ENCODE measurements around the gene VWA2.

Gene VWA2, protein sequence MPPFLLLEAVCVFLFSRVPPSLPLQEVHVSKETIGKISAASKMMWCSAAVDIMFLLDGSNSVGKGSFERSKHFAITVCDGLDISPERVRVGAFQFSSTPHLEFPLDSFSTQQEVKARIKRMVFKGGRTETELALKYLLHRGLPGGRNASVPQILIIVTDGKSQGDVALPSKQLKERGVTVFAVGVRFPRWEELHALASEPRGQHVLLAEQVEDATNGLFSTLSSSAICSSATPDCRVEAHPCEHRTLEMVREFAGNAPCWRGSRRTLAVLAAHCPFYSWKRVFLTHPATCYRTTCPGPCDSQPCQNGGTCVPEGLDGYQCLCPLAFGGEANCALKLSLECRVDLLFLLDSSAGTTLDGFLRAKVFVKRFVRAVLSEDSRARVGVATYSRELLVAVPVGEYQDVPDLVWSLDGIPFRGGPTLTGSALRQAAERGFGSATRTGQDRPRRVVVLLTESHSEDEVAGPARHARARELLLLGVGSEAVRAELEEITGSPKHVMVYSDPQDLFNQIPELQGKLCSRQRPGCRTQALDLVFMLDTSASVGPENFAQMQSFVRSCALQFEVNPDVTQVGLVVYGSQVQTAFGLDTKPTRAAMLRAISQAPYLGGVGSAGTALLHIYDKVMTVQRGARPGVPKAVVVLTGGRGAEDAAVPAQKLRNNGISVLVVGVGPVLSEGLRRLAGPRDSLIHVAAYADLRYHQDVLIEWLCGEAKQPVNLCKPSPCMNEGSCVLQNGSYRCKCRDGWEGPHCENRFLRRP
- total RNA-seq: 0 to 0.11 (median 0) reads per million in 3 experiments

DNA sequence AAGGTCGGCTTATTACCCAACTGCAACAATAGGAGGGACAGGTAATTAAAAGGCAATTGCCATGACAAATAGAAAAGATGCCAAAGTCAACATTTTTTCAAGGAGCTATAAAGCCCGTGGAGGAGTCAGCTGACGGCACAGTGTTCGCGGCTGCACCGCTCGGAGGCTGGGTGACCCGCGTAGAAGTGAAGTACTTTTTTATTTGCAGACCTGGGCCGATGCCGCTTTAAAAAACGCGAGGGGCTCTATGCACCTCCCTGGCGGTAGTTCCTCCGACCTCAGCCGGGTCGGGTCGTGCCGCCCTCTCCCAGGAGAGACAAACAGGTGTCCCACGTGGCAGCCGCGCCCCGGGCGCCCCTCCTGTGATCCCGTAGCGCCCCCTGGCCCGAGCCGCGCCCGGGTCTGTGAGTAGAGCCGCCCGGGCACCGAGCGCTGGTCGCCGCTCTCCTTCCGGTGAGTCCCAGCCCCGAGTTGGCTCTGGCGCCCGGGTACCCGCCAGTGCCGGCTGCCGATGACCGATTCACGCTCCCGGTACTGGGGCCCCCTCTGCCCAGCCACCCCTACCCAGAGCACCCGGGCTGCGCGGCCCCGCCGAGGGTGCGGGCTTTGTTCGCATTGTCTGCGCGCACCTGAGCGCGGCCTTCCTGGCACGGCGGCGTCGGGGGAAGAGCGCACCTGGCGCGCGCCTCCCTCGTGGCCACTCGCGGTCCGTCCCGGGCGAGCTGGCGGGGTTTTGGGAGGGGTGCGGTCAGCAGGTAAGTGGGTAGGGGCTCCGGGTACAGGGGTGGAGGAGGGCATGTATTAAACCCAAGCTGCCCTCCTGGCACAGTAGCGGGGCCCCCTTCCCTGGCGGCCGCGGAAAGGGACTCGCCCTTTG, at the start of gene VWA2:
Gene VWA2, plus strand, starts transcription at position 138 of the 877 bp plus-strand sequence. CDS start 9,460 bp downstream, outside the sequence.
- no peak for DNase-seq

DNA sequence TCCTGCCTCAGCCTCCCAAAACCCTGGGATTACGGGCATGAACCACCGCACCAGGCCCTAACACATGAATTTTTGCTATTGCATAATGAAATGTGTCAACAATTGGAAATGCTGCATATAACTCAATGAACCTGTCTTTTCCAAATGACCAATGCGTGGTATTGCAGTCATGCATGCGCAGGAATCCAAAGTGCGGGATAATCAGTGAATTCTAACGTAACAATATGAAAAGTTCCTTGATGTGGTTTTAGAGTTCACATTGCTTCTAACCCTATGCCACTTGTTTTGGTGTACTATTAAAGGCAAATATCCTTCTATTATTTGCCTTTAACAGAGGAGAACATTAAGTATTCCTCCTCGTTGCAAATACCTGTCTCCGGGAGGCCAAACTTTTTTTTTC, 49.4 kb upstream of the VWA2 start:
- DNase-seq: no peak

DNA sequence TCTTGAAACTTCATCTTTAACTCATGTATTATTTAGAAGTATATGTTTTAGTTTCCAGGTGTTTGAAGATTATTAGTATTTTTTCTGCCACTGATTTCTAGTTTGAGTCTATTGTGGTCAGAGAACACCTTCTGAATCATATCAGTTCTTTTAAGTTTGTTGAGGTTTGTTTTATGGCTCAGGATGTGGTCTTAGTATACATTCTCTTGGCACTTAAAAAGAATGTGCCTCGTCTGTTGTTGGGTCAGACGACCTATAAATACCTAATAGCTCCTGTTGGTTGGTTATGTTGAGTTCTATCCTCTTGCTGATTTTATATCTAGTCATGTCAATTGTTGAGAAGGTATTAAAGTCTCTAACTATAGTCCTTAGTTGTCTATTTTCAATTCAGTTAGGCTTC, 44.0 kb upstream of the VWA2 start:
- DNase-seq: no peak

DNA sequence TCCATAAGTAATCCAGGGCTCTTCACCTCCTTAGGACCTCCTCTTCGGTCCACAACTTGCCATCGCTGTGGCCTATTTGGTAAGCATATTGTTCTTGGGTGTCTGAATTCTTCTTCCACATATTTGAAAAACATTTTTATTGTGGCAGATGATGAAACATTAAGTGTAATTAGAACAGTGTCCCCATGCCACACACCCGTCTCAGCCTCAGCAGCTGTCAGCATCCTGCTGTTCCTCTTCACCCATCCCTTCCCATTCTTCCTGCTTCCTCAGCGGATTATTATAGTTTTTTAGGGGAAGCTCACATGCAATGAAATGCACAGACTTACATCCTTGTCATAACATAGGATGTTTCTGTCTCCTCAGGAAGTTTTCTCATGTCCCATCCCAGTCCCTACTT, 39.8 kb upstream of the VWA2 start:
- DNase-seq: no peak

DNA sequence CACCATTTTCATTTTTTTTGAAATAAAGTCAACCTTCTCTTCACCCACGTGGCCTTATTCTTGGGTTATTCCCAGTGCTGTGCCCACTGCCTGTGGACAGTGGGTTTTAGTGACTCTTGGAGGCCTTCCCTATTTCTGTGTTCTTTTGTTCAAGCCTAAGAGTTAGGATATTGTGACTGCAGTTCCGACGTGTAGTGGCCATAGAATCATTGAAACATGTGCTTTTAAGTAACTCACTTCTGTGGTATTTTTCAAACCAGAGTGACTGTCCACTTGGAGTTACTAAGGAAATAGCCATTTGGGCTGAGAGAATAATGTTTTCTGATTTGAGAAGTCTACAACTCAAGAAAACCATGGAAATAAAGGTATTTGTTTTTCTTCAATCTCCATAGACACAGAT, 36.2 kb upstream of the VWA2 start:
- DNase-seq: no peak

DNA sequence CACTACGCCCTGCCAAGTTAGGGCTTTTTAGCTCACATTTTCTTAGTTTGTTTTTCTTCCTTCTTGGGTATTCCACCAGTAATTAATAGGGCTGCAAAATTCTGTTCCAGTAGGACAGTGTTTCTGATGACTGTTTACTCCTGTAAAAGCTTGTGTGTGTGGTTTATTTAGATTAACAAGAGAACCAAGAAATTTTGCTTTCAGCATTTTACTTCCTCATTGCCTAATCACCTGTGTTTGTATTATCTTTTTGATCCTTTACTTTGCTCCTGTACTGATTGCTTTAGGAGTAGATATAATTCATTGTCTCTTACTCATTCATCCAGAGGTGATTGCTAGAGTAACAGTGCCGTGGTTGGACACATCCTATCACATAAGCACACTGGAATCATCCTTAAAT, 32.2 kb upstream of the VWA2 start:
- DNase-seq: no peak

DNA sequence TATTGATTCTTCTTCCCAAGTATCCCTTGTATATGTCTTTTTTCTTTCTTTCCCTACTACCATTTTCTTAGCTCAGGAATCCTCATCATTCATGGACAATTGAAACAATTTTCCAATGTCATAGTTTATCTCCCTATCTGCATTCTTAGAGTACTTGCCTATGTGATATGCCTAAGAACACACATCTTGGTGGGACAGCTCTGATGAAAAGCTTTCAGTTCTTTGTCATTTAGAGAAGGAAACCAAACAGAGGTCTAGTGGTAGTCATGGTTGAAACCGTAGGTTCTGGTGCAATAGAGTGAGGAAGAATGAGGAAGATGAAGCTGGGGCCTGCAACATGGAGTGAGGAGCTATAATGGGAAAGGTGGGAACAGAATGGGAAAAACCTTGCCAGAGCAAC, 31.7 kb upstream of the VWA2 start:
- DNase-seq: no peak

DNA sequence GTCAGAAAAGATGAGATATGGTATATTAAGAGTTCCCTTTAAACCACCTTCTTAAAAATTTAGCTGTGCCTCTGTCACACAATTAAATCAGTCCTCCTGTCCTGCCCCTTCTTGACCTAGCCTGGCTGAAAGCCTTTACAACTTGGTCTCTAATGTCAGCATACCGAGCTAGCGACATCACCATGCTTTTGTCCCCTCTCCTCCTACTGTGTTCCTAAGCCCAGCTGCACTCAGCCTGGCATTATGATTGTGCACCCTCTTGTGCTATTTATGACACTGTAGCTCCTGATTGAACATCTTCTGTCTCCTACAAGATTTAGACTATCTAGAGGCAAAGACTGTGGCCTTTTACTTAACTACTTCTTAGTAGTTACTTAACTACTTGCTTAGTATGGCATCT, 30.7 kb upstream of the VWA2 start:
- DNase-seq: no peak

DNA sequence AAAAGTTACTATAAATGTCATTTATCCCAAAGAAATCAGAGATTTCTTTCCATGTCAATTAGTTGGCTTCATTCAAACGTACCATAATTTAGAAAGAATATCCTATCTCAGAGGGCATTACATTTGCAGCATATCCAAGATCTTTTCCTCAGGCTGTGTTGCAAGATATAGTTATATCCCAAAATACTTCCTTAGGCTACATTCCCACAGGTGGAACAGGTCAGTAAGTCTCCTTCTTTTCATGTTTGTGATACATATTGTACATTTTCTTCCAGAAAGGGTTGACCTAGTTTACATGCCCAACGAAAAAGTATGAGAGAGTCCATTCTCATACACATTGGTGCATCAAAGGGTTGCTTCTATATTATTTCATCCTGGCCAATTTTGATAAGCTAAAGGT, 26.9 kb upstream of the VWA2 start:
- DNase-seq: no peak

DNA sequence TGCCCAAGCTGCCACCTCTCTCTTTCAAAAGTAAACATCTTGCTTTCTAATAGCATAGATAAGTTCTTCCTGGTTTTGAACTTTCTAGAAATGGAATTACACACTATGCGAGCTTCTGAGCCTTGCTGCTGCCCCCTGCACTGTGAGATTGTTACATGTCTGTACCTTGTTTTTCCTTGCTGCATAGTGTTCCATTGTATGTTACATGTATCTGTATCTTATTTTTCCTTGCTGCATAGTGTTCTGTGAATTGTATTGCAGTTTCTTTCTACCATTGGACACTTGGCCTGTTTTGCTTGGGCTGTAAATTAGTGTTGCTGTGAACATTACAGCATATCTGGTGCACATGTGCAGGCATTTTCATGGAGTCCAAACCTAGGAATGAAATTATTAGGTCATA, 24.0 kb upstream of the VWA2 start:
- no peak for DNase-seq

DNA sequence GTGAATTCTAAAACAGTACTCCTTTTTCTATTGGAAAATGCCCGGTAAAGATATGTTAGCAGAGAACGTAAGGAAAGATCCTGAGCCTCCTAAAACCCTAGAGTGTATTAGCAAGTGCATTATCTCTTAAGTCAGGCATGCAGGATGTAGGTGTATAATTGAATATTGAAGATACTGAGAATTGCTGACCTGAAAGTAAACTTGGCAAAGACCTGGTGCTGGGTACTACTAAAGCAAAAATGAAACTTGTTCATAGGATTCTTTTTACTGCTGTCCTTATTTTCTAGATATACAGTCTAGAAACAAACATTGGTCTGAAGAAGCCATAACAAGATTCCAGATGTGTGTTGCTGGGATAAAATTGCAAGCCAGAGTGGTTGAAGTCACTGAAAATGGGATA, 18.8 kb upstream of the VWA2 start:
- no peak for DNase-seq

DNA sequence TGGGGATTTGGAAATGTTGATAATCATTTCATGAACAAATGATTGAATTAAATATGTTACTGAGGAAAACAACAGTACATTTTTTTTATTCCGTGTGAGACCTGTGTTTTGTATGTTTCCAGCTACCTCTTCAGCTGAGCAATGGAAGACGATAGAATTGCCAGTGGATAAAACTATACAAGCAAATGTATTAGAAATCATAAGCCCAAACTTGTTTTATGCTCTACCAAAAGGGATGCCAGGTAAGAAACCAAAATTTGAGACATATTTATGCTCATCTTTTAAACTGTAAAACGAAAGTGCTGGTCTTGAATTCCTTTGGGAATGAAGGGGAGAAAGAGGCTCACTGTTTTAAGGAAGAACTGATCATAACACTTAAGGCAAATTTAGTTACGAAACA, 17.8 kb upstream of the VWA2 start:
- DNase-seq: no peak

DNA sequence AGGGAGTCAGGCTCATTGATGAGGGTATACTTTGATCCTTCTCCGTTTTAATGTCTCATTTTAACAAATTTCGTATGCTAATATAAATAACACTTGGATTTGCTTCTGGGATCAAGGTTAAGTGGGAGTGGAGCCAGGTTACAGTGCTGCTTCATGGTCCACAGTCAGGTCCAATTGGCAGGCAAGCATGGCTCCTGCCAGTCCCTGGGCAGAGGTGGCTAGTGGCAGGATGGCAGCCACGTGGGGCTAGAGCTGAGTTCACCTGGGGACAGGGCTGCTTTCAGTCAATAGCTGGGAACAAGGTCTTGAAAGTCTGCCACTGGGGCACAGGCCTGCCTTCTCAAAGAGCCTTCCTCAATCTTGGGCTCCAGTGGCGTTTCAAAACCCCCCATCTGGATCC, 16.0 kb upstream of the VWA2 start:
- DNase-seq: no peak

DNA sequence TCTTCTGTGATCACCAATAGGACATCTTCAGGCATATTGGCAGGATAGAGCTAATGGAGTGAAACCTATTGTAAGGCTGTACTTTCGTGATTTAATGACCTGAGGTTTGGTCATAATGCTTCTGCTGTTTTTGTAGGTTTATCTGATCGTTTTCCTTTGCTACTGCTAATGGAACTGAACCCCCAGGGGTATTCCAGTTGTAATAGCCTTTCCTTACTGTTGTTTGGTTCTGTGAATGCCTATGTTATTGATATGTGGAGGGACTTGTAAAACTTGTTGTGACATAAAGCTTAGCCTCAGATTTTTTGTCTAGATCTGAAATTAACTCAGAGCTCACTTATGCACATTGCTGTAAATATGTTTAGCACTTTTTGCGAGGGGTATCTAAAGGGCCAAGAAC, 10.9 kb upstream of the VWA2 start:
- DNase-seq: no peak

DNA sequence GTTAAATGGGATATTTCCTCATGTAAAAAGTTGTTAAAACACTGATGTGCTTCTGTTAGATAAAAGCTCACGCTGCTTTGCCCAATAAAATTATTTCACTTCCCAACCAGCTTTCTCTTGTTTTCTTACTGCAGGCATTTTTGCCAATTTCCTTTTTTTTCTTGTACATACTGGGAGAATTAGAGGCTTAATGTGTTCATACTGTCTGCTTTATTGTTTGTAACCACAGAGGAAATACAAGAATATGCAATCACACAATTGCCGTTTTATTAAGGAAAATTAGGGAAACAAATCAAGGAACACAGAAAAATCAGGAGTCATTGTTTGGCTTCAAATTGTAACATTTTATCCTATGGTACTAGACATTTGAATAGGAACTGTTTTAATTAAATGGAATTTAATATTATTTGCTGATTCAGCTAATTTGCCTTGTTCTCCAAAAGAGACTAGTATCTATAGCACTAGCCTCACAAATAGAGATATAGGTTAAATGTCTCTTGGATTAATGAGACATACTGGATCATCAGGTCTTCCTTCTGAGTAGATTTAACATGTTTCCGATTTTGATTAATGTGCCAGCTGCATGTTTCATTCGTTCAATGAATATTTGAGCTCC, 6.4 kb upstream of the VWA2 start:
- DNase-seq: no peak

DNA sequence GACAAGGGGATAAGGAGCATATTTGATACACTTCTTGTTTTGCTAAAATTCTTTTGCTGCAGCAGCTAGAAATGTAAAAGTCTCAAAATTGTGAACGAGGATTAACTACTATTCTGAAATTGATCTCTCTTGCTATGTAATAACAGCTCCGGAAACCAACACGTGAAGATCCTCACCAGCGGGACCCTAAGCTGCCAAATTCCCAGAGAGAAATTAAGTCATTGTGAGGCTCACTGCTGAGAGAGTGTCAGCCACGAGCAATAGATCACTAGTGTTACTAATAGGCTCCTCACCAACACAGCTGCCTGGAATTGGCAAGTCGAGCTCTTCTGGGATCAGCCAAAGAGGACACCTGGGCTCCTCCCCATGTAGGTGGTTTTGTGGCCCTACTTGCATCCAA, 5.6 kb upstream of the VWA2 start:
- no peak for DNase-seq

DNA sequence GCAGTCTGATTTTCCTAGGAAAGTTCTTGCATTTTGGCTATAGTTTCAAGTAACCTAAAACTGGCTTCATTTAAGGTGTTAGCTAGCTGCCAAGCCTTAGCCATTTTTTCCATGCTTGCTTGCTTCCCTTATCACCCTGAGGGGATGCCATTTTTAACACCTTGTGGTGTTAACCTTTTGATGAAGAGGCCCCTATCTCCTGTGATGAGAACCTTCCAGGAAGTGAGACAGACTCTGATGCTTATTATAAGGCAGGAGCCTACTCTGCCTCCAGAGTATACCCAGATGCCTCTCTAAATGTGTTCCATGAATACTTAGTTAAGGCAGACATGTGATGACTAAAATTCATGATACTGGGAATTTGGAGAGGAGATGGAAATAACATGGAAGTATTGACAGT, 4.9 kb upstream of the VWA2 start:
- DNase-seq: no peak

DNA sequence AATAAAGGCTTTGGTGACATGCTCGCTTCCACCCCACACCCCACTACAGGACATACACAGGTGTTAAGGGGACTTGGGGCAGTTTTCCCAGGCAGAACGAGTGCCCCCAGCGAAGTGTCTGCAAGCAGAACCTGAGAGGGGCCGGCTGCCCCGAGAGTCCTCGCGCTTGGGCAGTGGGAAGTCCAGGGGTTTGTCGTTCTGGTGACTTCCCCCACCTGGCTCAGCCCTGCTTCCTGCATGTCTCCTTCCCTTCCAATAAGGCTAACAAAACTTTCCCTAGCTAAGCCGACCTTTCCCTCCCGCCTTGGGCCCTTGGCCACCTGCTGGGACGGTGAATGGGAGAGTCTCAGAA, 916 bp downstream of the VWA2 start:
- no peak for DNase-seq

DNA sequence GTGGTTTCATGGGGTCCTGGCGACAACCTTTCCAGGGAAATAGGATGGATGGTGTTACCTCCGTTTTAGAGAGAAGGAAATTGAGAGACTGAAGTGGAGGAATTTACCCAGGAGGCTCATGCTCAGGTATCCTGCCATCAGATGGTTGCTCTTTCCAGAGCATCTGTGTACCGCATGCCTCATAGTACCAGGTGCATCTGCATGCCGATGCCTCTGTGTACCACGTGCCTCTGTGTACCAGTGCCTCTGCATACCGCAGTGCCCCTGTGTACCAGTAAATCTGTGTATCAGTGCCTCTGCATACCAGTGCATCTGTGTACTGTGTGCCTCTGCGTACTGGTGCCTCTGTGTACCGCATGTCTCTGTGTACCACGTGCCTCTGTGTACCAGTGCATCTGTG, 3.2 kb downstream of the VWA2 start:
- DNase-seq: no peak

DNA sequence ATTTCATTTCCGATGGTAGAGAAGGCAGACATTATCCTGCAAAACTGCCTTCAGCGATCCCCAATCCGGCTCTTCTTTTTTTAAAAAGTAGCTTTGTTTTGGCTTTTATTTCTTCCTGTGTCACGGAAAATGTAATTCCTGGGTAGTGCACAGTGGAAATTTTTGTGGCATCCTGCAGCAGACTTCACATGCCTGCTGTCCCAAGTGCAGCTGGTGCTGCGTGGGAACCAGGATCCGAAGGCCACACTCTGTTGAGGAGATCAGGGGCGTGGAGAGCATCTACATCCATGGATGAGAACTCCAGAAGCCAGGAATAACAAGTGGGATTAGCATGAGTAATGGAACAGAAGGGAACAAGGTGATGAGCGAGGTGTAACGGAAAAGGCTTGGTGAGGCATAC, 4.6 kb downstream of the VWA2 start:
- no peak for DNase-seq

DNA sequence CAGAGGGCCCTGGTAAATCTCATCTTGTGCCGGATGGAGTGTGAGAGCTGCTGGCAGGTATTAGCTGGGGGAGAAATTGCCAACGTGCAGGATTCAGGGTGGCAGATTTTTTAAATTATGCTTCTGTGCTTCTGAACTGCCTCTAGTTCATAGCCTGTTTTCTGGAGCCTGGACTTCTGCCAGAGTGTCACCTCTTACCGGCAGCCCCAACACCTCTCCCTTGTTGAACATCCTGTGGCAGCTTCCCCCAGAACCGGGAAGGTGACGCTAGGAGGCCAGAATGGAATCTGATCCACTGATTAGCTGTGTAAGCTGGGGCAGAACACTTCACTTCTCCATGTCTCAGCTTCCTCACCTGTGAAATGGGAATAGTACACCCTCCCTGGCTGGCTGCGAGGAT, 5.1 kb downstream of the VWA2 start:
- no peak for DNase-seq

DNA sequence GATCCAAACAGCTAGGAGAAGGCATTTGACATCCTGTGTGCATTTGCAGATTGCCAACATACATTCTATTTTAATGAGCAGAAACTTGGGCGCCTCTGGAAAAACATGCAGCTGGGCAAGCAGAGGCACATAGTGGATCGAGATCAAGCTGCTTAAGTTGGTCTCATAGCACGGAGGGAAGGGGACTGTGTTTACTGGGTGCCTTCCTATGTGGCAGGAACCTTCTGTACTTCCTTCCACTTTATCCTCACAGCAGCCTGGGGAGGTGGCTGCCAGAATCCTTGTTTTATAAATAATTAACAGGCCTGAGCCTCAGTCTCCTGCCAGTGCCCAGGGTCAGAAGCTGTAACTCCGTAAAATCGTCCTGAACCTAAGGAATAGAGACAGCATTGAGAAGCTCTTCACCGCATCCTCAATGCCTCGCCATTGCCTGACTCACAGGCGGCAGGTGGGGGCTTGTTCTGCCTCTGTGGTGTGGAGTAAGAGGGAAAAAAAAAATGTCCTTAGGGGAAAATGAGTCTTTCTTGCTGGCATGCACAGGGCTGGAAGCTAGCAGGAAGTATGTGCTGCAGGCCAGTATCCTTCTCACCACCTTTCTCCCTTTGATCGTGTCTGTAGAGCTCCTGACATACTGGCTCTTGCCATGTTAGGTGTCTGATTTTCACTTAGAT, 6.2 kb downstream of the VWA2 start:
- DNase-seq: no peak

All from central memory CD4-positive, alpha-beta T cell (primary cell).